Trophoblast cell (in vitro differentiated cells and primary cell): ENCODE measurements around the gene TBPL2.

ENCODE experiments used
- DNase-seq, 2 donors: peaks; one replicate each; pipeline ENCODE4 v3.0.0-alpha.2; 2016
- H2AFZ ChIP-seq: 2 replicates; pipeline ENCODE4 v1.6.1; 2013; ENCODE audit warnings: low read length, moderate library complexity, mild to moderate bottlenecking; ENCODE audit not compliant: insufficient read depth, poor library complexity
- H2AK5ac ChIP-seq: 2 replicates; pipeline ENCODE4 v1.6.1; 2013; ENCODE audit warnings: mild to moderate bottlenecking, low read length
- H2BK120ac ChIP-seq: 2 replicates; pipeline ENCODE4 v1.6.1; 2013; ENCODE audit warnings: low read length, mild to moderate bottlenecking, moderate library complexity; ENCODE audit not compliant: insufficient read depth, poor library complexity
- H2BK12ac ChIP-seq: 2 replicates; pipeline ENCODE4 v1.6.1; 2013; ENCODE audit warnings: mild to moderate bottlenecking, low read length, moderate library complexity
- H2BK5ac ChIP-seq: 2 replicates; pipeline ENCODE4 v1.6.1; 2013; ENCODE audit warnings: low read length, low read depth, moderate library complexity, mild to moderate bottlenecking; ENCODE audit not compliant: poor library complexity
- H3K14ac ChIP-seq: 2 replicates; pipeline ENCODE4 v1.6.1; 2013; ENCODE audit warnings: mild to moderate bottlenecking, low read length
- H3K18ac ChIP-seq: 2 replicates; pipeline ENCODE4 v1.6.1; 2013; ENCODE audit warnings: mild to moderate bottlenecking, low read length
- H3K23ac ChIP-seq: 2 replicates; pipeline ENCODE4 v1.6.1; 2013; ENCODE audit warnings: low read length
- H3K27ac ChIP-seq: 2 replicates; pipeline ENCODE4 v1.5.1; 2013; ENCODE audit warnings: low read depth, mild to moderate bottlenecking, inconsistent platforms, low read length, moderate library complexity
- H3K27me3 ChIP-seq: 2 replicates; pipeline ENCODE4 v1.6.1; 2013; ENCODE audit warnings: inconsistent platforms, mild to moderate bottlenecking, low read length, moderate library complexity; ENCODE audit not compliant: insufficient read depth
- H3K36me3 ChIP-seq, 2 experiments: 1 replicate in 1 of 2; 2 replicates in 1 of 2; pipeline ENCODE4 v1.6.1; 2013; ENCODE audit warnings: low read length in 2 of 2, mild to moderate bottlenecking in 2 of 2, moderate library complexity in 1 of 2; ENCODE audit not compliant: insufficient read depth in 2 of 2, control insufficient read depth in 1 of 2
- H3K4ac ChIP-seq: 2 replicates; pipeline ENCODE4 v1.6.1; 2013; ENCODE audit warnings: low read depth, mild to moderate bottlenecking, low read length, moderate library complexity
- H3K4me1 ChIP-seq, 2 experiments: 1 replicate in 1 of 2; 2 replicates in 1 of 2; pipeline ENCODE4 v1.6.1; 2013; ENCODE audit warnings: low read length in 2 of 2, mild to moderate bottlenecking in 2 of 2, moderate library complexity in 1 of 2; ENCODE audit not compliant: insufficient read depth in 2 of 2, control insufficient read depth in 1 of 2
- H3K4me2 ChIP-seq: 2 replicates; pipeline ENCODE4 v1.6.1; 2013; ENCODE audit warnings: inconsistent platforms, mild to moderate bottlenecking, low read length, moderate library complexity
- H3K4me3 ChIP-seq: 2 replicates; pipeline ENCODE4 v1.5.1; 2013; ENCODE audit warnings: mild to moderate bottlenecking, low read depth, low read length, inconsistent platforms
- H3K79me1 ChIP-seq: one replicate; pipeline ENCODE4 v1.6.1; 2013; ENCODE audit warnings: low read length
- H3K79me2 ChIP-seq: 2 replicates; pipeline ENCODE4 v1.6.1; 2013; ENCODE audit warnings: low read length, mild to moderate bottlenecking; ENCODE audit not compliant: control insufficient read depth, insufficient read depth, poor library complexity
- H3K9ac ChIP-seq: 2 replicates; pipeline ENCODE4 v1.6.1; 2013; ENCODE audit warnings: mild to moderate bottlenecking, low read length
- H3K9me3 ChIP-seq: 2 replicates; pipeline ENCODE4 v1.6.1; 2013; ENCODE audit warnings: low read depth, mild to moderate bottlenecking, control low read depth, inconsistent platforms, low read length; ENCODE audit not compliant: insufficient read depth
- H4K12ac ChIP-seq: 2 replicates; pipeline ENCODE4 v1.6.1; 2013; ENCODE audit warnings: low read depth, mild to moderate bottlenecking, low read length, moderate library complexity
- H4K8ac ChIP-seq: 2 replicates; pipeline ENCODE4 v1.6.1; 2013; ENCODE audit warnings: low read depth, mild to moderate bottlenecking, low read length, moderate library complexity
- H4K91ac ChIP-seq: one replicate; pipeline ENCODE4 v1.6.1; 2013; ENCODE audit warnings: low read depth, mild to moderate bottlenecking, low read length, moderate library complexity
- WGBS: extraction: QIAGEN DNeasy Blood & Tissue Kit; methylation state at CpG from one replicate; pipeline ENCODE4 v1.1.7; 2013; ENCODE audit warnings: missing lambda C conversion rate; ENCODE audit not compliant: insufficient read length, insufficient coverage; ENCODE audit errors: extremely low coverage; 5-methylcytosine and 5-hydroxymethylcytosine counted together

The TBPL2 gene

GRCh38 chr14:55373784-55374705 is 66.4 kb downstream of the TBPL2 start:
- Histone ChIP-seq H3K27ac (no peak overlapping the region), H2AK5ac (no peak overlapping the region), H3K27me3 (no peaks in the 10 kb centered on the region), H3K14ac (no peak overlapping the region), H4K8ac (no peak overlapping the region), H2AFZ (no peak overlapping the region), H2BK120ac (no peak overlapping the region), H3K18ac (no peak overlapping the region), H3K23ac (no peak overlapping the region), H2BK5ac (no peak overlapping the region), H3K4ac (no peak overlapping the region), H3K79me1 (no peaks in the 10 kb centered on the region), H3K4me3 (no peak overlapping the region), H3K4me2 (no peak overlapping the region), H2BK12ac (no peak overlapping the region), H3K9ac (no peak overlapping the region), H3K9me3 (no peaks in the 10 kb centered on the region), H4K91ac (no peak overlapping the region), H3K4me1 (no peaks in the 10 kb centered on the region), H4K12ac (no peak overlapping the region), H3K36me3 (peaks cover 7 to 12% of the 10 kb centered on the region in 2 experiments), H3K79me2 (no peaks in the 10 kb centered on the region)
- WGBS: no CpG with 5 or more reads among the region's 5 CpGs
- DNase-seq: peak; percentile 16 to 75

- H2AFZ ChIP-seq: no peak overlapping the region
- no peak overlapping the region for H2AK5ac ChIP-seq
- no peak for DNase-seq
- H3K18ac ChIP-seq: no peak overlapping the region
- no peaks in the 10 kb centered on the region for H3K9me3 ChIP-seq
- no peak overlapping the region for H2BK120ac ChIP-seq
- no CpG with 5 or more reads among the region's 7 CpGs for whole genome bisulfite sequencing
- no peaks in the 10 kb centered on the region for H3K27me3 ChIP-seq
- no peaks in the 10 kb centered on the region for H3K79me1 ChIP-seq
- H3K4ac ChIP-seq: no peak overlapping the region
- no peak overlapping the region for H2BK12ac ChIP-seq
- H3K14ac ChIP-seq: no peak overlapping the region
- H3K4me1 ChIP-seq: no peaks in the 10 kb centered on the region
- no peak overlapping the region for H3K23ac ChIP-seq
- H3K4me2 ChIP-seq: no peak overlapping the region
- H4K91ac ChIP-seq: no peak overlapping the region
- H4K8ac ChIP-seq: no peak overlapping the region
- H3K27ac ChIP-seq: no peak overlapping the region
- no peak overlapping the region for H2BK5ac ChIP-seq
- H3K36me3 ChIP-seq: peaks cover 7 to 16% of the 10 kb centered on the region in 2 experiments
- H4K12ac ChIP-seq: peak overlapping the region; percentile 5
- H3K4me3 ChIP-seq: no peak overlapping the region
- no peaks in the 10 kb centered on the region for H3K79me2 ChIP-seq
- H3K9ac ChIP-seq: no peak overlapping the region
Measured at GRCh38 chr14:55372825-55373224, 67.6 kb downstream of the TBPL2 start.

GRCh38 chr14:55372423-55372822 is 68.0 kb downstream of the TBPL2 start:
- Histone ChIP-seq H3K79me2 (no peaks in the 10 kb centered on the region), H3K79me1 (no peaks in the 10 kb centered on the region), H3K36me3 (peaks cover 7 to 16% of the 10 kb centered on the region in 2 experiments), H3K27me3 (no peaks in the 10 kb centered on the region), H4K91ac (no peak overlapping the region), H3K27ac (no peak overlapping the region), H3K4me3 (no peak overlapping the region), H3K9me3 (no peaks in the 10 kb centered on the region), H3K4me1 (no peaks in the 10 kb centered on the region), H2AFZ (no peak overlapping the region), H2AK5ac (no peak overlapping the region), H3K4me2 (no peak overlapping the region), H3K9ac (no peak overlapping the region), H4K12ac (peak overlapping the region; percentile 5), H3K14ac (no peak overlapping the region), H2BK120ac (no peak overlapping the region), H3K4ac (no peak overlapping the region), H3K18ac (no peak overlapping the region), H3K23ac (no peak overlapping the region), H2BK5ac (no peak overlapping the region), H4K8ac (no peak overlapping the region), H2BK12ac (no peak overlapping the region)
- DNase-seq: no peak
- WGBS: no CpG with 5 or more reads among the region's 1 CpG

- Histone ChIP-seq H3K79me1 (no peaks in the 10 kb centered on the region), H2BK12ac (no peak overlapping the region), H4K91ac (no peak overlapping the region), H3K18ac (no peak overlapping the region), H3K9me3 (no peaks in the 10 kb centered on the region), H3K4me3 (no peak overlapping the region), H3K4me1 (no peaks in the 10 kb centered on the region), H2AFZ (no peak overlapping the region), H3K9ac (no peak overlapping the region), H2BK5ac (no peak overlapping the region), H3K27ac (no peak overlapping the region), H3K36me3 (peaks cover 7 to 13% of the 10 kb centered on the region in 2 experiments), H2AK5ac (no peak overlapping the region), H3K79me2 (no peaks in the 10 kb centered on the region), H2BK120ac (no peak overlapping the region), H3K14ac (no peak overlapping the region), H4K8ac (no peak overlapping the region), H4K12ac (no peak overlapping the region), H3K4me2 (no peak overlapping the region), H3K27me3 (no peaks in the 10 kb centered on the region), H3K23ac (no peak overlapping the region), H3K4ac (no peak overlapping the region)
- WGBS: no CpG with 5 or more reads among the region's 11 CpGs
- DNase-seq: no peak
Measured at GRCh38 chr14:55370883-55371455, 69.4 kb downstream of the TBPL2 start.
